HG03108 (cell line): Measurements from ENCODE around the gene SHMT2.
"Not testable (repeated sequence)": the region's sequence is repeated elsewhere in the genome, so short reads cannot be mapped to it uniquely, and the experiment has no call there.

Experiments used
- ATAC-seq: cut with Tn5 transposase; IDR thresholded peaks from one replicate; pipeline ENCODE4 v1.9.1; 2021; ENCODE audit warnings: moderate library complexity; ENCODE audit not compliant: unreplicated experiment

Gene SHMT2

DNA sequence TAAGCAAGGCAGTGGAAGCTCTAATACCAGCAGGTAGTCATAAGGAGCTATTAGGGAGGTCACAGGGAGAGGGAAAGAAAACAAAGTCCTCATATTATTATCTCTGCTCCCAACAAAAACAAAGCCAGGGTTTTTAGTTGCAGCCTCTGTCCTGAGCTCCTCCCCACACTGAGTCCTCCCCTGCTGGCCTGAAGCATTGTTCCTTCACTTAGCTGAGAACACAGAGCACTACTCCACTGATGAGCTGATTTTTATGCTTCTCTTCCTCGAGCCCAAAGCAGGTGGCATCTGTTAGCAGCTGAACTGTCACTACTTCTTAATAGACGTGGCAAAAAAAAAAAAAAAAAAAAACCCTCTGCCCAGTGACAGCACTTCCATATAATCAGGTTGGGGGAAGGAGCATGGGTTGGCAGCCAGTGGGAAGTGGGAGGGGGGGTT lies 31.9 kb downstream of the SHMT2 start:
- ATAC-seq, result no peak

DNA sequence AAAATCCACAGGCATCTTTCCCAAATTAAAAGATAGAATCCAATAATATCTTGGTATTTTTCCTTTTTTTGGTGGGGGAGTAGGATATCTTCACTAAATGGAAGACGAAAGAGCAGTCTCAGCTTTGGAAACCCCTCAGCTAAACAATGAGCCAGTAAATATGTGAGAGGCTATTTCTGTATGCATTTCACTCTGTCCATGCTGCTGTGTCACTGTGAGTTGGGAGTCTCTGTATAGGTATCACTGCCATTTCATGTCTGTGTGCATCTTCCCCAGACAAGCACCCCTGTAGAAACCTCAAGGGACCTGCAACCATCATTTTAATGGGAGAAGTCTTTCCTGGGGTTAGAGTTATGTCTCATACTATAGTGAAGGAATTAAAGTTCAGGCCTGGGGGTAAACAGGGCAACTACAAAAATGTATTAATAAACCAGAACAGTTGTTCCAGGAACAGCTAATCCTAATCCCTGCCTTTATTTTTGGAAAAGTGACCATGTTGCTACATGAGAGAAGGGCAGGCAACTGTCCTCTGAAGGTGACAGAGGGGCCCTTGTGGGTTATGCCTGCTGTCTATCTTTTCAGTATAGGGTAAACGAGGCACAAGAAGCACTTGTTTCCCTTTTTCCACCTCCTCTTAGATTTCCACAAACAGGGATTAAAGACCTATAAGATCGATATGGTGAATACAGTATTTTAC lies 32.8 kb downstream of the SHMT2 start:
- ATAC-seq, result no peak

DNA sequence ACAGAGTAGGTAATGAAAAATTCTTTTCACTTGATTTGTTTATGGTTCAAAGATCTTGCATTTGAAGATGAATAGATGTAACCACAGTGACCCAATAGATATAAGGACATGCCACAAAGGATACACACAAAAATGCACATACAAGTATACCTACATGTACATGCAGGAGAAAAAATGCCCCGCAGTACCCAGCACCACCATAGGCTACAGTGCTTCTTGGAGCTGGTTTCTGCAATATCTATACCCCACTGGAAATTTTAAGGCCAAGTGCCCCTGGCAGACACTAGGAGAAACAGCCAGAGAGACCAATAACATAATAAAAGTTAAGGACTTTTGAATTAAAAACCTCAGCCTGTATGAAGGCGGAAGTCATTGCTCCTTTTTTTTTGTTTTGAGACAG lies 33.6 kb downstream of the SHMT2 start:
- ATAC-seq, result no peak

DNA sequence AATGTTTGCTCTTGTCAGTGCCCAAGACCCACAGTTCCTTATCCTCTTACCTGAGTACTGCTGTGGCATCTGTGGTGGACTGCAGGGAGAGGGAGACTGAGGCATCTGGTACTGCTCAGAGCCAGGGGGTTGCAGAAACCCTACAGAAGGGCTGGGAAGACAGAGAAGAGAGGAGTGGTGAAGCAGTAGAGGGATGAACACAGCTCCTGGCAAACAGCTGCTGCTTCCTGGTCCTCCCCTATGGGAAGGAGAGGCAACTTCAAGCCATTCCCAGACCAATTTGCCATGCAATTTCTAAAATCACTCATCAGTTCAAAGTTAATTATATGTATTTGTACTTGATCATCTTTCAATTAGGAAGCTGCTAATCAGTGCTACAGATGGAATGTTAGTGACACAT lies 37.2 kb downstream of the SHMT2 start:
- no peak for ATAC-seq

DNA sequence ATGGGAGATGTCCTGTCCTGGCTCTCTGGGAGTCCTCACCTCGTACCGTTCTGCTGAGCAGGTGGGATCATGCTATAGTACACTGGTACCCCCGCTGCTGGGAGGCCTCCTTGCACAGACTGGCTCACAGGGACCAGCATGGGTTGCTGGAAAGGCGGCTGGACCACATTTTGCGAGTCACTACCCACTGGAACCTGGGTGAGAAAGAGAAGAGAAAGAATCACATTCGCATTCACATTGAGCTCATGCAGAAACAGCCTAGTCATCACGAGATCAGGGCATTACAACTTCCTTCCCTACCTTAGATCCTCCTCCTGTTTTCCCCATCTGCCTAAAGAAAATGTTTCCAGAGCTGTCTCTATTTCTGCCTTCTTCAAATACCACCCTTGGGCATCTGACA lies 38.8 kb downstream of the SHMT2 start:
- no peak for ATAC-seq

DNA sequence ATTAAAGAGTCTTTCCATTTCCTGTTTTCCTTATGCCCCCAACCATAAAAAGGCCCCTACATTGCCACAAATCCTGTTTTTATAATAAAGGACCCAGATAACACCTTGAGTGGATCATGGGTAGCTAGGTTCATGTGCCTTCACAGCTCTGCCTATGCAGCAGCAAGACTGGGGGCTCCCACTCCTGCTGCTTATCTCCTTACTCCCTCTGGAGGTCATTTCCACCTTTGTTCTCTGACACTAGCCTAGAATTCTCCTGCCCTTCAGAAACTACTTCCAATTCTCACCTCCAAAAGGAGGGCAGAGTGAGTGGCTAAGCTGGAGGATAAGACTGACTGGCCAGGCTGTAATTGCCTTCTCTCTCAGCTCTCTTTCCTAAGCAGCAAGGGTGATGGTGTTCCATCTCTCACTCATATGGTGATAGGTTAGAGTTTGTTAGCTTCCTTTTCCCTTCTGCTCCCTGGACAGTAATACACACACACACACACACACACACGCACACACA lies 41.5 kb downstream of the SHMT2 start:
- ATAC-seq, result no peak

DNA sequence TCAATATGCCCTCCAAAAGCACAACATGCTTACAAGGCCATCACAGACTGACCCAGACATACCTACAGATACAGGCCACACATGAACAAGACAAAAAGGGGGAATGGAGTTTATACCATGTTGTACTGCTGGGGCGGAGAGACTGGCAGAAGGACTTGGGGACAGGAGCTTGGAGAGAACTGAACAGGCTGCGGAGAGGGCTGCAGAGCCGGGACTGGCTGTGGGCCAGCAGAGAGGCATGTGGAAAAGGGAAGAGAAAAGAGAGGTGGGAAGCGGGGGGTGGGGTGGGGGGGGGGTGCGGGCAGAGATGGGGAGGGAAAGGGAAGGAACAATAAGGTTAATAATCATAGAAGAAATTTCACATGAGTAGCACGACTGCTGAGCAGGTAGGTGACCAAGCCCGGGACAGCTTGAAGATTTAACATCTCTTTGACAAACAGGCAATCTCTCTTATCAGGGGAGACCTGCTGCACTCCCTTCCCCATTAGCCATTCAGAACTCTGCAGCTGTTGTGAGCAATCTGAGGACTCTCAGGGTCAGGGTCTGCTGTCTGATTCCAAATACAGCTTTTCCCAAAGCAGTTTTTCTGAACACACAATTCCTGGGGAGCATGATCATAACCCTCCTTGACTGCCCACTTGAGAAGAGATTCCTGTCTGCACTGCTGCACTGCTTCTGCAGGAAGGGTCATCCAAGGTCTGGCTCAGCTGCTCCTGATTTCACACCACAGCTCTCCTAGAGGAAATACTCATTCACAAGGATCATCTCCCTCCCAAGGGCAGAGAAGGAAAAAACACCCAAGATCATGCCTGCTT lies 43.0 kb downstream of the SHMT2 start:
- no peak for ATAC-seq

DNA sequence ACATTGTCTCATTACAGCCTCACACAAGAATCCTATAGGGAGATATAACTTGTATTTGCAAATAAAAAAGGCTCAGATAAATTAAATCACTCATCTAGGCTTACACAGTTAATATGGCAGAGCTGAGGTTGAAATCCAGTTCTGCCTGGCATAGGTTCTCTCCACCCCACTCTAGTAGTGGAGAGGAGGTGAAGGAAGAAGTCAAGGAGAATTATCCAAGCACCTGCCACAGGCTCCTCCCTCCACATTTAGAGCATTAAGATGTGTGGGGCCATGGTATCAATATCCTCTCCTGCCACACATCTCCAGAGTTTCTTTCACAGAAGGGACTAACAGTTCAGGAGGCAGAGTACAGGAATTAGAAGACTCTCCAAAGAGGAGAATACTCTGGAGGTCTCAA lies 44.0 kb downstream of the SHMT2 start:
- ATAC-seq, result no peak

DNA sequence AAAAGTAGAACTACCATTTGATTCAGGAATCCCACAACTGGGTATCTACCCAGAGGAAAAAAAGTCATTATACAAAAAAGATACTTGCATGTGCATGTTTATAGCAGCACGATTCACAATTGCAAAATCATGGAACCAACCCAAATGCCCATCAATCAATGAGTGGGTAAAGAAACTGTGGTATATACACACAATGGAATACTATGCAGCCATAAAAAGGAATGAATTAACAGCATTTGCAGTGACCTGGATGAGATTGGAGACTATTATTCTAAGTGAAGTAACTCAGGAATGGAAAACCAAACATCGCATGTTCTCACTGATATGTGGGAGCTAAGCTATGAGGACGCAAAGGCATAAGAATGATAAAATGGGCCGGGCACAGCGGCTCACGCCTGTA lies 46.7 kb downstream of the SHMT2 start:
- not testable (repeated sequence) for ATAC-seq

DNA sequence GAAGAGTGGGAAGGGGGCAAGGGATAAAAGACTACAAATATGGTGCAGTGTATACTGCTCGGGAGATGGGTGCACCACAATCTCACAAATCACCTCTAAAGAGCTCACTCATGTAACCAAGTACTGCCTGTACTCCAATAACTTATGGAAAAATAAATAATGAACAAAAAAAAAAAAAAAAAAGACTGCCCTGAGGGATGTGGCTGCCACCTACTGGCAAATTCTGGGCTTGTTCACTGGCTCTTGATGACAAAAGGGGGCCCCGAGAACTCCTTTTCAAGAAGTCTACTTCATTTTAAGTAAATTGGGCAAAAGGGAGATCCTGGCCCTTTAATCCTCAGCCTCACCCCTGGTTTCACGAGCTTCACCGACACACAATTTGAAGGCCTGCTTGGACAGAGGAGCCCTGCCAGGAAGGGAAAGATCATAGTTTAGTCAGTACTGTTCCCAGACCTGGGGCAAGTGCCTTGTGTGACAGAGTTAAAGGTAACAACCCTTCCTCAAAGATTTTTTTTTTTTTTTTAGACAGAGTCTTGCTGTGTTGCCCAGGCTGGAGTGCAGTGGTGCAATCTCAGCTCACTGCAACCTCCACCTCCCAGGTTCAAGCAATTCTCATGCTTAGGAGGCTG lies 47.5 kb downstream of the SHMT2 start:
- no peak for ATAC-seq

DNA sequence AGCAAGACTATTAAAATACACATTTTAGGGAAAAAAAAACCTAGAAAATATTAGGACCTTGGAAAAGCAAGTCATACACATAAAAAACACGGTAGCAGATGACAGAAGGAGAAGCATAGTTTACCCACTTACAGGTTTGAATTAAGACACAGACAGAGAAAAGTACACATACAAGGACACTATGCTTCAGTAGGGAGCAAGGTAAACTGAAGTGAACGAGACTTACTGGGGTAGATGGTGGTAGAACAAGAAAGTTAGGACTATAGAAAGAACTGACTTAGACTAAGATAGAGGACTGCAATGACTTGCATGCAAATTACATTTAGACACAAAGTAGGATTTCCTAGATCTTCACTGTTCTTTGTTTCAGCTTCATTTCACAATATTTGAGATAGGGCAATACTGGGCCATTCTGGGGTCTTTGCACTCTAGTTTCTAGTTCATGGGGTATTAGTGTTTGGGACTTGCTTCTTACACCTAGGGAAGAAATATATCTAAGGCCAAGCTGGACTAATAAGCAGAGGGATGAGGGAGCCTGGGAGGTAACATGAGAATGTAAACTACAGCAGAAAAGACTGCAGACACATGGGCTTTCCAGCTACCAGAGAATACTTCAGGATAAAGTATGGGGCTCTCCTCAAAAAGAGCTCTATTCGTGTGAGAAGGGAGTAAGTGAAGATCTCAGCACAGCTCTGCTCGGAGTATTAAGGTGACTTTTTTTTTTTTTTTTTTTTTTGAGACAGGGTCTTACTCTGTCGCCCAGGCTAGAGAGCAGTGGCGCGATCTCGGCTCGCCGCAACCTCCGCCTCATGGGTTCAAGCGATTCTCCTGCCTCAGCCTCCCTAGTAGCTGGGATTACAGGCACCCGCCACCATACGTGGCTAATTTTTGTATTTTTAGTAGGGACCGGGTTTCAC lies 49.2 kb downstream of the SHMT2 start:
- no peak for ATAC-seq

DNA sequence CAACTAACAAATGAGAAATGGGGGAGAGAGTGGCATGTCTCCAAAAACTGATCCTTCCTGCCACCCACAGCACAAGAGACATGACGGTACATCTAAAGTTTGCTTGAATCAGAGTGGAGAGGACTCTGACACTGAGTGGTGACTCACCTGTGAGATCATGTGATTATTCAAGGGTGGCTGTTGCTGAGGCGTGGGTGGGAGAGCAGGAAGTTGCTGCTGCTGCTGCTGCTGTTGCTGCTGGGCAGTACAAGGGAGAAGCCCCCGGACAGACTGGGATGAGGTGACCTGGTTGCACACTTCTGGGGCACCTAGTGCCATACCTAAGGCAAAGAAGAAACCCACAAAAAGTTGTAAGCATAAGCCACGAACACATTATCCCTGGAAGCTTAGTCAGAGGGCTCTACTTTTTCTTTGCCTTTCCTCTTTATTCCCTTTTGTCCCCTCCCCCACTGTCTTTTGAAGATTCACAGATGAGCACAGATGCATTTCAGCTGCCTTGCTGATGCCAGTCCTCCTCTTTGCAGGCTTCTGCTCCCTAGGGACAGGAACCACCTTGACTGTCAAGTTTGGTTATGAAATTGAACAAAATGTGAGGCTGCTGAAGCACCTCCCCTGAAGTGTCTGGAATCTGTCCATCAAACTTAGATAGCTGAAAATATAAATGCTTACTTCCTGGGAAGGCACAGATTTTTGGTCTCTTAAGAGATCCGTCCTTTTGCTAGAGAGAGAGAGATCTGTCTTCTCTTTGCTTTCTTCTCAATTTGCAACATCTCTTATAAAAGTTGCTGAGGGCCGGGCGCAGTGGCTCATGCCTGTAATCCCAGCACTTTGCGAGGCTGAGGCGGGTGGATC lies 50.9 kb downstream of the SHMT2 start:
- ATAC-seq, result peak; percentile 86

DNA sequence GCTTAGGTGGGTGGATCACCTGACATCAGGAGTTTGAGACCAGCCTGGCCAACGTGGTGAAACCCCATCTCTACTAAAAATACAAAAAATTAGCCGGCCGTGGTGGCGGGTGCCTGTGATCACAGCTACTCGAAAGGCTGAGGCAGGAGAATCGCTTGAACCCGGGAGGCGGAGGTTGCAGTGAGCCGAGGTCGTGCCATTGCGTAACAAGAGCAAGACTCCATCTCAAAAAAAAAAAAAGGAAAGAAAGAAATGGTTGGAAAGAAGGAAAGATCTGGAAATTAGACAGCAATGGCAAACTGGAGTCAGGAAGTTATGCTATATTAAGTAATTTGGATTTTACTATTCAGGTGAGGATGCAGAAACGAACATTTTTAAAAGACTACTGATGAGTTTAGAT lies 52.6 kb downstream of the SHMT2 start:
- not testable (repeated sequence) for ATAC-seq
